GDM1 (cell line): ENCODE measurements around the gene CCDC74B.
"Not testable (repeated sequence)": the region's sequence is repeated elsewhere in the genome, so short reads cannot be mapped to it uniquely, and the experiment has no call there.

ENCODE experiments used
- DNase-seq: peaks from one replicate; lab custom pipeline; 2025; lab: John Stamatoyannopoulos, UW

The CCDC74B gene

DNA sequence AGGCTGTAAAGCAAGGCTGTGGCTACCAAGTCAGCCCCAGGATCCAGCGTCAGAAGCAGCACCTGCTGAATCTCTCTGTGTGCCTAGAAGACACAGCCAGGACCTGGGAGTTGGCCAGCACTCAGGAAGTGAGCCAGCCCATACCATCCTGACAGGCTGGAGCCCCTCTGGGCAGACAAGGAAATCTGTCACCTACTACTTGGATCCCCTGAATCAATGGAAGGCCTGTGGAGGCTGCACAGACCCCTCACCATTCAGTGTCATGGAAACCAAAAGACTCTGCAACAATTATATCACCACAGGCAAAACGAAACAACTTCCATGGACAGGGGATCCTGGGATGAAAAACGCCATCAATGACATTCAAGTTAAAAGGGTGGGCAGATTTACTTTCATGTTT is 21.7 kb upstream of the CCDC74B start:
- not testable (repeated sequence) for DNase-seq

DNA sequence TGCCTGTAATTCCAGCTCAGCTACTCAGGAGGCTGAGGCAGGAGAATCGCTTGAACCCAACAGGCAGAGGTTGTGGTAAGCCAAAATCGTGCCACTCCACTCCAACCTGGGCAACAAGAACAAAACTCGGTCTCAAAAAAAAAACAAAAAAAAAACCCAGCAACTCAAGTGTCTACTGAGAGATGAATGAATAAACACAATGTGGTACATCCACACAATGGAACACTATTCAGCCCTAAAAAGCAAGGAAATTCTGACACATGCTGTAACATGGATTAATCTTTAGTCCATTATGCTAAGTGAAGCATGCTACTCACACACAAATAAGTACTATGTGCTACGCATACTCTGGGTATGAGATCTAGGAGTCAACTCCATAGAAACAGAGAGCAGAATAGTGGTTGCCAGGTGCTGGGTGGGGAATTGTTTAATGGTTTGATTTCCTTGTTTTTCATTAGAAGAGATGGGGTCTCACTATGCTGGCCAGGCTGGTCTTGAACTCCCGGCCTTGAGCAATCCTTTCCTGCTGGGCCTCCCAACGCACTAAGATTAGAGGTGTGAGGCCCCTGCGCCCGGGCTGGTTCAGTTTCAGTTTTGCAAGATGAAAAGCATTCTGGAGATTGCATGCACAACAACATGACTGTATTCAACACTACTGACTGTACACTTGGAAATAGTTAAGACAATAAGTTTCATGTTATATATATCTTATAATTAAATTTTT is 20.5 kb upstream of the CCDC74B start:
- DNase-seq: no peak

DNA sequence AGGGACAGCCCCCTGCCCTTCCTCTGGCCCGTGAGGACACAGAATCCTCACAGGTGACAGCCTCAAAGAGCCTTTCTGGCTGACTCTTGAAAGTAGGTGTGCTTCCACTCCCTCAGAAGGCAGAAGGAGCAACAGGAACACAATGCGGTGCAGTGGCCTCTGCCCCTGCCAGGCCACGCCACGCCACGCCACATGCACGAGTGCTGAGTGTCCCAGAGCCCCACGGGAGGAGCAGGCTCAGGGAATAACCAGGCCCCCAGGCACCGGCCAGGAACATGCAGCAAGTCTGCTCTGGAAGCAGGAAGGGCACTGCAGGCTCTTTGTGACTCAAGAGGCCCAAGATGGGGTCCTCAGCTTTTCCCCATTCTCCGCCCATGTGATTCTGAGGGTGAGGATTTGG is 18.1 kb upstream of the CCDC74B start:
- DNase-seq: no peak

DNA sequence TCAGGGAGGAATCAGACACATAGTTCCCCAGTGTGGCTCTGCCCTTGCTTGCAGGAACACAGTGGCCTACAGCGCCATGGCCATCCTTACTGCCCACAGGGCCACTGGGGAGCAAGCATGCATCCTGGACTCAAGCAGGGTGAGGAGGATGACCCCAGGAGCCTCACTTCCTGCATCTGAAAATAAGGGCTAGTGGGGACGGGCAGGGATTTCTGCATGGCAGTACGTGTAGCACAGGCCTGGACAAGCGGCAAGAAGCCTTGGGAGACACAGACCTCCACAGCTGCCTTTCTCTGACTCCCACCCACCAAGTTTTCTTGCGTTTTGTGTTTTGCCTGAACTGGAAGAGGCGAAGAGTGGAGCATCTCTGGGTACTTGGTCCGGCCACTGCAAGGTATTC is 17.6 kb upstream of the CCDC74B start:
- not testable (repeated sequence) for DNase-seq

DNA sequence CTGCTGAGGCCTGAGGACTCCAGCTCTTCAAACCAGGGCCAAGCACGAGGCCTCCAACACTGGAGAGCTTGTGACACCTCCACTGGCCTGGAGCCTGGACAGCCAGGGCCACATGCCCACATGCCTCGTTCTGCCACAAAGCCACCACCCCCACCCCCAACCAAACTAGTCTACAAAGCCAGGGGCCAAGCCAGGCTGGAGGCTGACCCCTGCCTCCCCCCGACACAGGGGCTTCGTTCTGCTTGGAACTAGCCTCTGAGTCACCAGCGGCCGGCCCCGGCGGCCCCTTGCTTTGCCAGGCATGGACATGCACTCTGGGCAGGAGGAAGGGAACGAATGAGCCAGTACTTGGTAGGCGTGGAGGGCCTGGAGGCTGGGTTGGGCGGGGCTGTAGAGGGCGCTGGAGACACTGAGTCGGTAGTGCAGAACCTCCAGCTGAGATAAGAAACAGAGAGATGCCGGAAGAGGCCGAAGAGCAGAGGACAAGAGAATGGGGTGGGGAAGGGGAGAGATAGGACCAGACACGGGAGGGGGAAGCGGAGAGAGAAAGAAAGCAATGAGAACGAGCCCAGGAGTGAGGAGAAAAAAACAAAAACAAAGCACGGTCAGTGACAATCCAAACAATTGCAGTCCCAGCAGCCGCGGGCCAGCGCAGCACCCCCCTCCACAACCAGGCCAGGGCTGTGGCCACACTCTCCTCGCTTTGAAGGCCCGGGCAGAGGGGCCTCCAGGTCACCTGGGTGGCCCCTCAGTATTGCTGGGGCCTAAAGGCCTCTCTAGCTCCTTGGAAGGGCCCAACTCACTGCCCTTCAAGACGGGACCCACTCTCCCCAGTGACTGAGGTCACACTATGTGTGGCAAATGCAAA is 16.2 kb upstream of the CCDC74B start:
- DNase-seq: not testable (repeated sequence)

DNA sequence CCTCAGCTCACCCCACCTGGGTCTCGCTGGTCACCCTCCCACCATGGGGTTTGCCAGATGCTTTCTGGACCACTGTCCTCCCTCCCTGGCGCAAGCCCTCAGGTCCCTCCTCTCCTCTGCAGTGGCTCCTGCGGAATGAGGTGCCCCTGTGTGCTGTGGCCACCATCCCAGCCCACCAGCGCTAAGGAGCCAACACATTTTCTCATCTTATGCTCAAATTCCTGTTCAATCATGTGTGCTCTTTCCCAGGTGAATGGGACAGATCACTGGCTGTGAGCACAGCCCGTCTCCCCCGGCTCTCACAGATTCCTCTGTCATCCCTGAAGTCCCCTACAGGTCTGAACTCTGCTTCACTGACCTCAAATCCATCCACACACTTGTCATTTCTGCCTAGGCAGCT is 15.2 kb upstream of the CCDC74B start:
- no peak for DNase-seq

DNA sequence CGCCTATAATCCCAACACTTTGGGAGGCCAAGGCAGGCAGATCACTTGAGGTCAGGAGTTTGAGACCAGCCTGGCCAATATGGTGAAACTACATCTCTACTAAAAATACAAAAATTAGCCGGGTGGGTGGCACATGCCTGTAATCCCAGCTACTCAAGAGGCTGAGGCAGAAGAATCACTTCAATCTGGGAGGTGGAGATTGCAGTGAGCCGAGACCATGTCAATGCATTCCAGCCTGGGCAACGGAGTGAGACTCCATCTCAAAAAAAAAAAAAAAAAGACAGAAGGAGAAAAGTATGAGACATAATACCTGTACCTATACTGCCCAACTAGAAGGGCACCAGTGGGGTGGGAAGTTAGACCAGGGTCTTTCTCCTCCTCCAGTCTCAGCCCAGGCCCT is 14.5 kb upstream of the CCDC74B start:
- DNase-seq: not testable (repeated sequence)

DNA sequence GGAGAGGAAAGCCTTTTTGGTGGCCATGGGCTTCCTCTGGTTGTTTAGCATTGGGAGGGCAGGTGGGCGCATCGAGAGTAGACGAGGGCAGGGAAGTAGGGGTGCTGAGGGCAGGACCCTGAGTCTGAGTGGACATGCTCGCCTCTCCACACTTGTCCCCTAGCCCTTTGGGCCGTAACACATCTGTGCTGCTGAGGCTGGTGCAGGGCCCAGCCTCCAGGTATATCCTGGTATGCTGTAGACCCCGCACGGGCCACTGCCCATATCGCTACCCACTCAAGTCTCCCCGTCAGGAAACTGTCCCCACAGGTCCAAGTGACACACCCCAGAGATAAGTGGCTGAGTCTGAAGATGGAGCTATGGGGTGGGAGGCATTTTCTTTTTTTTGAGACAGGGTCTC is 13.7 kb upstream of the CCDC74B start:
- DNase-seq: no peak

DNA sequence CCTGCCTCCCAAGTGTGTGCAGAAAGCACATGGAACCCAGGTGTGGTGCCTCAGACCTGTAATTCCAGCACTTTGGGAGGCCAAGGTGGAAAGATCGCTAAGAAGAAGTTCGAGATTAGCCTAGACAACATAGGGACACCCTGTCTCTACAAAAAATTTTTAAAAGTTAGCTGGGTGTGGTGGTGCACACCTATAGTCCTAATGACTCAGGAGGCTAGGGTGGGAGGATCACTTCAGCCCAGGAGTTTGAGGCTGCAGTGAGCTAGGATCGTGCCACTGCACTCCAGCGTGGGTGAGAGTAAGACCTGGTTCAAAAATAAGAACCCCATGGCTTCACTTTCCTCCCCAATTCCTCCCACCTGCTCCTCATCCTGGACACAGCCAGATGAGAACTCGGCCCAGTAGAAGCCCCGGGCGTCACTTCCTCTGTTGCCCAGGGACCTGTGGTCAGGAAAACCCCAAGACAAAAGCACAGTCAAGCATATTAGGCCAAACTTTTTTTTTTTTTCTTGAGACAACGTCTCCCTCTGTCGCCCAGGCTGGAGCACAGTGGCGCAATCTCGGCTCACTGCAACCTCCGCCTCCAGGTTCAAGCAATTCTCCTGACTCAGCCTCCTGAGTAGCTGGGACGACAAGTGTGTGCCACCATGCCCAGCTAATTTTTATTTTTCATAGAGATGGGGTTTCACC is 13.1 kb upstream of the CCDC74B start:
- DNase-seq: not testable (repeated sequence)

DNA sequence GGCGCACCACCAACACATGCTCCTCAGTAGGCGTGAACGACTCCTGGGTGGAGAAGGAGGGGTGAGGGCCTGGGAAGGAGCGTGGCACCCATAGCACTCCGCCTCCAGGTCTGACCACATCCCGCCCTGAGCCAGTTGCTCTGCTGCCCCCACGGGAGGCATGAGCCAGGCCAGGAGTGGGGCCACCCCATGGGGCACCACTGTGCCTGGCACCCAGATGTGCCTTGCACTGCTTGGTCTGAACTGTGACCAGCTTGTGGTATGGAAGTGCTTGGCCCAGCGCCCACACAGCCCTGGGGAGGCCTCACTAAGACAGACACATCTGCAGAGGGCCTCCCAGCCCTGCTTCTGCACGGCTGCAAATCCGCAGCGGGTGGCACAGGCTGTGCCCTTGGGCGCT is 12.4 kb upstream of the CCDC74B start:
- DNase-seq: not testable (repeated sequence)

DNA sequence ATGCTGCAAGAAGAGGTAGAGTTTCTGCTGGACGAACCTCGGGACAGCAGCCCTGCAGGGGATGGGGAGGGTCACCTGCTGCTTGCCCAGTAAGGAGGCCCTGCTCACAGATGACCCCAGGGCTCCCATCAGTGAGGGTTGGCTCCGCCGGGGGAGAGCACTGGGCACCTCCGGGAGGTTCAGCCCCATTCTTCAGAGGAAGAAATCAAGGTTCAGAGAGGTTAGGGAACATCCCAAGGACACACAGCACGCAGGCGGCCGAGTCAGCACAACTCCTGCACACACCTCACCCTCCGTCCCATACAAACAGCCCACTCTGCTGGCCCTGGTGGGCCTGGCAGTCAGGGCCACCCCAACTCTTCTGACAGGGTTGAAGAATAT is 11.7 kb upstream of the CCDC74B start:
- no peak for DNase-seq

DNA sequence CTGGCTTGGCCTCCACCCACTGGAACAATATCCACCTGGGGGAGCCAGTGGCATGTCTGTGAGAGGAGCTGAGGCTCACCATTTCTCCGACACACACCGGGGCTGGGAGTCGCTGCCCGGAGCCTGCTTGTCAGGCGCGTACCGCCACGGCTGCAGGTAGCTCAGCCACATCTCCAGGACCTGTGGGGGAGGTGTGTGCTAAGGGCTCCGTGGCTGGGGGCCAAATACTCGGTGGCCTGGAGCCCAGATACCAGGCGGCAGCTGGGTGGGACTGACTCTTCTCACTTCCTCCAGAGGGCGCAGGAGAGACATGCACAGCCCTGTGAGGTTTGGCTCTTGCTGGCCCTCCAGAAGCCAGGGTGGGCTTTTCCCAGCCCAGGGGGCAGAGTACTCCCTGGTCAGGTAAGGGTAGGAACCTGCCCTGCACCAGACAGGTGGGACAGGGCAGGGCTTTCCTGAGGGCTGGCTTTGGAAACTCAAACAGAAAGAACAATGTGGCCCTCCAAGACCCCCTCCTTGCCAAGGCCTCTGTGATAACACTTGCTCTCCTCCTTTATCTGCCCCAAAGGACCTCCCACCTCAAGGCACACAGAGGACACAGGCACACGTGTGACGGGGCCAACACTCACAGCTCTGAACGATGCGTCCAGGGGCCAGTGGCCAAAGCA is 11.2 kb upstream of the CCDC74B start:
- DNase-seq: not testable (repeated sequence)

DNA sequence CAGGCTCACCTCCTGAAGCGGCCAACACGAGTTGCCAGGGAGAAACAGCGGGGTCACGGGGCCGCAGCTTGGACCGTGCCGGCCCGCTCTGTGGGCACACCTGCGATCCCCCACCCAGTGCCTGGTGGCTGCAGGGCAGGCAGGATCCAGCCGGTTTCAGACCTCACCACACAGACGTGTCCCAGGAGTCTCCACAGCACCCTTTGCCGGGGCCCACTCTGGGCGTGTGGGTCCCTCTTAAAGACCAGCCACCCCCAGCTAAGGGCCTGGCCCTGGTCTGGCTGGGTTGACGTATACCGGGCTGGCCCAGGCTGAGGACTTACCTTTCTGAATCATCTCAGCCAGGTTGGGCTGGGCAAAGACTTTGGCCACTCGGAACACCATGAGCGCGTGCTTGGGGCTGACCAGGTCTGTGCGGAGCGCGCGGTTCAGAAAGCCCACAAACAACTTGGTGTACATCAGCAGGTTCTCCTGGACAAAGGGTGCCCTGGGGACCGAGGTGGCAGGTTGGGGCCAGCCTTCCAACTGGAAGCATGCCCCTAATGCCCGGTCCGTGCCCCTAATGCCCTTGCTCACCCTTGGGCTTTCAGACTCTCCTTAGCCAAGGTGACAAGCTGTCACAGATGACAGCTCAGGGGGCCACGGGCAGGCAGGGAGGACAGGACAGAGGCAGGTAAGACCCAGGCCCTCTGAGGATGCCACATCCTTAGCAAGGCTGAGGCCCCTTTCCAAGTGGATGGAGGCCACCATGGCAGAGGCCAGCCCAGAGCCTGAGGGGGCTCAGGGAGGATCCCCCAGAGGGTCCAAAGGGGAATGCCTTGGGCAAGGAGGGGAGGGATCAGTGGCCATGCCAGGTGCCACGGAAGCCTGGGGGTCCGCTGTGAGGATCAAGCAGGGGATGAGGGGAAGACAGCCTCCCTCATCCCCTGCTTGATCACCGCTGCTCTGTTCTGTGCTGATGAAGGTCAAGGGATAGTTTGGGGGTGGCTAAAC is 10.2 kb upstream of the CCDC74B start:
- no peak for DNase-seq

DNA sequence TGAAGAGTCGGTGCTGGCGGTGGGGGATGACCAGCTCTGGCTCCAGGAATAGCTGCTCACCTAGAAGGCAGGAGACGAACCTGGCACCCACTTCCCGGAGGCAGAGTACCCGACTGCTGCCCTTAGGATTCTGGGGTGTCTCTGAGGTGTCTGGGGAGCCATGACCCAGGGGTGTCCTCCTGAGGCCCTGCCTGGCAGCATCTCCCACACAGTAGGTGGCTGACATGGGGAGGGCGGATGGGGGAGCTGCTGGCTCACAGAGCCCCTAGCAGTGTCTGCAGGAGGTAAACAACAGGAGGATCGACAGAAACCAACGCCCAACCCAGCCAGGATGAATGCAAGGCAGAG is 9.5 kb upstream of the CCDC74B start:
- not testable (repeated sequence) for DNase-seq

DNA sequence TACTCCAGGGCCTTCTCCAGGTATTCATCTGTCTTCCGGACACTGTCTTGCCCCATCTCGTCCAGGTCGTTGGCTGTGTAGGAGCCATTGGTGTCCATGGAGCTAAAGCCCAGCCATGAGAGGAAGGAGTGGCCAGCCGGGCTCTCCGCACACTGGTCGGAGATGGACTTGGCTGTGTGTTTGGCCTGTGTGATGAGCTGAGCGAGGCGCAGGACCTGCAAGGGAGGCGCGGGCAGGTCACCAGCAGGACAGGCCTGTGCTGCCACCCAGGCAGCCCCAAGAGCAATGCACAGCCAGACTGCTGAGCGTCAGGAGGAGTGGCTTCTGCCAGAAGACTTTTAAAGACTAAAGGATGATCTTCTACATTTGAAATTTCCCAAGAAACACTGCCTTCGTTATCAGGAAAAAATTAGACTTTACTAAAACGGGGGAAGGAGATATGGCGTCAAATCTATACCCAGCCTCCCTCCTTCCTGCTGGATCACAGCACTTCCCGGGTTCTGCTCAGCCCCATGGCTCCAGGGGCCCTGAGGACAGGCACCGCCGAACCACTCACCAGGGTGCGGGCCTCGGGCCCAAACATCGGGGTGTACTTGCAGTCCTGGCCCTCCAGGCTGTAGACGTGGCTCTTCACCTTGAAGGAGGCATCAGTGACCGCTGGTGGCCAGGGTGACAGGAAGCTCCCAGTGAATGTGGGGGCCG is 9.0 kb upstream of the CCDC74B start:
- DNase-seq: not testable (repeated sequence)

DNA sequence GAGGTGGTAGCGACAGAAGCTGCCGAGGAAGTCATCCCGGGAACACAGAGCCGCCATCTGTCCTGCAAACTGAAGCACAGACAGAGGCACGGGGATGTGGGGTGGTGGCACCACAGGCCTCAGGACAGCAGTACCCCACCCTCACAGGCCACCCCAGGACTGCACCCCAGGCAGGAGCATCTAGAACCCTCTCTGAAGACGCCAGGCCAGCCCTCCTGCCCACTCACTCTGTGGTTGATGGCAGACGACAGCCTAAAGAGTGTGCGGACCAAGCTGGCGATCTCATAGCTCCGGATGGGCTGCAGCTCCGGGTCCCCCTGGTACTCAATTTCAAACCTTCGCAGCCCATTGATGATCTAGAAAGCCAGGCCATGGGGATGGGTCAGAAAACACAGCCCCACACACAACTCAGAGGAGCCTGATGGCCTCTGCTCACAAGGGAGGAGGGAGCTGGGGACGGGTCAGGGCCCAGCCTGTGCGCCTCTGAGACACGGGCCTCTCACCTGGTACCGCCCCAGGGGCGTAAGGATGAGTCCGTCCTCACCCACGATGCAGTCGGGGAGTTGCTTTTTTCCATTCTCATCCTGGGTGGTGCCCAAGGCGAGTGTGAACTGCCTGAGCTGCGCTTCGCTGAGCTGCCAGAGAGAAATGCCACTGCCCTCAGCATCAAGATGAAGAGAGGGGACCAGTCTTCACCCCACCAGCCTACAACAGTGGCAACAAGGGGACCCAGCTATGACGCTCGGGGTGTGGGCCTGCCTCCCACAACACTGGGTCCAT is 8.1 kb upstream of the CCDC74B start:
- no peak for DNase-seq

DNA sequence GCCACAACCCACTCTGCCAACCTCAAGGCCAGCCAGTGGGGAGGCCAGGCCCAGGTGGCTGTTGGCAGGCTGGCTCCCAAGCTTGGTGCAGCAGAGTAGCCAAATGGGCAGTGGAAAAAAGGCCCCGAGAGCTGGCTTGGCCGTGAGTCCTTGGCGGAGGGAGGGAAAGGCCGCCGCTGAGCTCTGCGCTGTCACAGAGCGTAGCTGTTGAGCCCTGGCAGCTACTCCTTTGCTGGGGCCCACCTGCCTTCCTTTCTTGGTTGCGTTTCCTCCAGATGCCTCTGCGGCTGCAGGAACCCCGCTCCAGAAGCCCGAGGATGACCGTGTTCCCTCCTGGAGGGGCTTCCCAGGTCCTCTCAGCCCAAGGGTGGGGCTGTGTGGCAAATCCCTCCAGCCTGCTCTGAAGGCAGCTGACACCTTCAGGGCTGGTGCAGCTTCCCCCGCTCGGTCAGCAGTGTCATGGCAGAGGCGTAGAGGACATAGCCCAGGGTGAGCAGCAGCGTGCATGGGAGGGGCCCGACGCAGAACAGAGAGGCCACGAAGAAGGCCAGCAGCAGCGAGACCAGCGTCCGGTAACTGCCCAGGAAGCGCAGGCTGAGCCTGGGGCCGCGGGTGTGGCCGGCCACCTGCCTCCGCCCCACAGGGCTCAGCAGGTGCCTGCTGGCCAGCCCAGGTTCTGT is 7.4 kb upstream of the CCDC74B start:
- not testable (repeated sequence) for DNase-seq

DNA sequence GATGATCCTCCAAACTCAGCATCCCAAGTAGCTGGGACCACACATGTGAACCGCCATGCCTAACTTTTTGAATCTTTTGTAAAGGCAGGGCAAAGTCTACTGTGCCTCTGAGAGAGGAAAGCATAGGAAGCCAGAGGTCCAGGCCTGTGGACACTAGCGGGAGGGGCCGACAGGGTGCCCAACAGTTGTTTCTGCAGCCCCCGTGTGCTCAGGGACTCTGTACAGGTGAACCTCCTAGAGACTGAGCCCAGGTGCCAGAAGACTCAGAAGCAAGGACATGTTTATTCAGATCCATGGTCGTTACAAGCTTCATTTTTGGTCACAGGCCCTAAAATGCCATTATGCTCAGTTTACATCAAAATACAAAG is 6.2 kb upstream of the CCDC74B start:
- DNase-seq: not testable (repeated sequence)
